HCT116 (cell line): ENCODE results near the gene CT45A3. TPM values are rescaled to one million over a fixed set of nuclear protein-coding genes. Genes with fewer than 3 reads are reported as not detected.
"Not testable (repeated sequence)": the region's sequence is repeated elsewhere in the genome, so short reads cannot be mapped to it uniquely, and the experiment has no call there.

ENCODE experiments used
- ATAC-seq: fragments of 200-7000 bp; cut with Tn5 transposase; 2 replicates; pipeline ENCODE4 v1.9.1; 2020; ENCODE audit warnings: mild to moderate bottlenecking, moderate library complexity
- Bru-seq: library from RNA; stranded (reverse); fragments of 400-500 nt; gene quantifications from one replicate; lab custom pipeline; 2021; lab: Mats Ljungman, UMichigan
- BruChase-seq, 2 experiments: library from RNA; stranded (reverse); fragments of 400-500 nt; gene quantifications; one replicate each; lab custom pipeline; 2021; lab: Mats Ljungman, UMichigan
- BruUV-seq: library from RNA; stranded (reverse); fragments of 400-500 nt; replicated peaks from 2 replicates; lab custom pipeline; 2021; lab: Mats Ljungman, UMichigan
- CTCF ChIA-PET: fragments of 300-600 bp; sonication (Branson Sonifier 250); formaldehyde crosslinking; loops from one replicate; lab custom pipeline; 2021; ENCODE audit warnings: antibody characterized with exemption; lab: Charles Lee
- POLR2A ChIA-PET: fragments of 300-600, 350-600 bp; sonication (Branson Sonifier 250); formaldehyde crosslinking; loops from one replicate; lab custom pipeline; 2021; ENCODE audit warnings: antibody characterized with exemption; lab: Charles Lee
- RAD21 ChIA-PET, 2 experiments: fragments of 300-600 bp; sonication (Branson Sonifier 250); formaldehyde crosslinking; loops; one replicate each; lab custom pipeline; 2023; ENCODE audit warnings: low total read pairs in 2 of 2; ENCODE audit not compliant: uncharacterized antibody in 2 of 2, unreplicated experiment in 2 of 2, low non-redundant PET in 1 of 2; lab: Charles Lee
- DNase-seq: peaks from one replicate; pipeline ENCODE4 v3.0.0-alpha.2; 2010; ENCODE audit warnings: low read depth, low spot score
- H2AFZ ChIP-seq: fragments of 200-600 bp; shearing (Covaris generic), sonication (generic); 2 replicates; pipeline ENCODE4 v1.6.1; 2017; ENCODE audit warnings: low read depth, mixed run types, mixed read lengths, antibody characterized with exemption, low read length; ENCODE audit not compliant: poor library complexity, severe bottlenecking
- H3K27ac ChIP-seq: 2 replicates; pipeline ENCODE4 v1.5.1; 2012; ENCODE audit warnings: low read depth, low read length
- H3K27me3 ChIP-seq: fragments of 200-600 bp; sonication (generic); 2 replicates; pipeline ENCODE4 v1.6.1; 2016; ENCODE audit warnings: mixed run types, low read length, mixed read lengths; ENCODE audit not compliant: insufficient read depth
- H3K36me3 ChIP-seq, 2 experiments: fragments of 200-500 bp in 1 of 2; fragments of 200-600 bp in 1 of 2; sonication (Bioruptor generic) in 1 of 2; sonication (generic) in 1 of 2; 2 replicates each; pipeline versions ENCODE4 v1.5.1 to v1.6.1; 2014 to 2016; ENCODE audit warnings: low read length in 2 of 2, inconsistent platforms in 1 of 2, mixed read lengths in 1 of 2, mixed run types in 1 of 2; ENCODE audit not compliant: insufficient read depth in 2 of 2, control insufficient read depth in 1 of 2
- H3K4me1 ChIP-seq, 2 experiments: fragments of 200-600 bp in 1 of 2; sonication (generic) in 1 of 2; 2 replicates each; pipeline versions ENCODE4 v1.5.1 to v1.6.1; 2012 to 2017; ENCODE audit warnings: low read length in 2 of 2, inconsistent platforms in 1 of 2, mild to moderate bottlenecking in 1 of 2, mixed read lengths in 1 of 2, mixed run types in 1 of 2, moderate library complexity in 1 of 2; ENCODE audit not compliant: insufficient read depth in 2 of 2, control insufficient read depth in 1 of 2
- H3K4me2 ChIP-seq: fragments of 200-600 bp; sonication (generic); 2 replicates; pipeline ENCODE4 v1.6.1; 2017; ENCODE audit warnings: mixed run types, low read length, mixed read lengths
- H3K4me3 ChIP-seq, 2 experiments: fragments of 200-600 bp in 1 of 2; sonication (generic) in 1 of 2; replicated peaks in 1 of 2; 2 replicates each; pipeline ENCODE4 v1.5.1; 2011 to 2016; ENCODE audit warnings: low read length in 2 of 2, control low read depth in 1 of 2, low read depth in 1 of 2, mild to moderate bottlenecking in 1 of 2, mixed read lengths in 1 of 2, mixed run types in 1 of 2
- H3K79me2 ChIP-seq: fragments of 200-600 bp; sonication (generic); 2 replicates; pipeline ENCODE4 v1.6.1; 2017; ENCODE audit warnings: mild to moderate bottlenecking, mixed run types, low read length, moderate library complexity, mixed read lengths; ENCODE audit not compliant: insufficient read depth
- H3K9ac ChIP-seq: fragments of 200-600 bp; sonication (generic); 2 replicates; pipeline ENCODE4 v1.6.1; 2016; ENCODE audit warnings: low read length, mixed read lengths
- H3K9me2 ChIP-seq: fragments of 200-600 bp; sonication (generic), shearing (Covaris generic); 2 replicates; pipeline ENCODE4 v1.6.1; 2017; ENCODE audit warnings: mixed run types, mild to moderate bottlenecking, moderate library complexity; ENCODE audit not compliant: insufficient read depth
- H3K9me3 ChIP-seq, 2 experiments: fragments of 200-500 bp in 1 of 2; fragments of 200-600 bp in 1 of 2; sonication (Bioruptor generic) in 1 of 2; sonication (generic) in 1 of 2; 2 replicates each; pipeline ENCODE4 v1.6.1; 2014 to 2017; ENCODE audit warnings: low read length in 2 of 2, mixed read lengths in 2 of 2, inconsistent platforms in 1 of 2, low read depth in 1 of 2, mild to moderate bottlenecking in 1 of 2, mixed run types in 1 of 2, moderate library complexity in 1 of 2; ENCODE audit not compliant: control insufficient read depth in 1 of 2, insufficient read depth in 1 of 2
- H4K20me1 ChIP-seq: fragments of 200-600 bp; sonication (generic), shearing (Covaris generic); 2 replicates; pipeline ENCODE4 v1.6.1; 2017; ENCODE audit warnings: mixed run types, mild to moderate bottlenecking, moderate library complexity; ENCODE audit not compliant: insufficient read depth
- intact Hi-C: fragments of 100-400 bp; cut with micrococcal nuclease; formaldehyde crosslinking; loops from 2 replicates; pipeline ENCODE4 v1.10.0; 2022
- long read RNA-seq: library from polyadenylated mRNA; unstranded; transcript quantifications from one replicate; pipeline ENCODE4 v2.0.0, GENCODE V29; 2021; ENCODE audit not compliant: unreplicated experiment
- polyA plus RNA-seq: library from polyadenylated mRNA; unstranded; fragments of >200 nt; gene quantifications from 2 replicates; pipeline ENCODE4 v1.2.1, GENCODE V29; 2012; ENCODE audit warnings: missing spikeins
- total RNA-seq: library from RNA; stranded (reverse); gene quantifications from one replicate; pipeline ENCODE4 v1.2.1, GENCODE V29; 2021; ENCODE audit not compliant: unreplicated experiment

Gene CT45A3, protein sequence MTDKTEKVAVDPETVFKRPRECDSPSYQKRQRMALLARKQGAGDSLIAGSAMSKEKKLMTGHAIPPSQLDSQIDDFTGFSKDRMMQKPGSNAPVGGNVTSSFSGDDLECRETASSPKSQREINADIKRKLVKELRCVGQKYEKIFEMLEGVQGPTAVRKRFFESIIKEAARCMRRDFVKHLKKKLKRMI
- 0.30 TPM for total RNA-seq
- 0.14 TPM in 1 of 2 replicates, not detected in the other for polyA plus RNA-seq
- not detected for Bru-seq, nascent RNA
- percentile 8 among the genes with signal in this experiment for BruChase-seq, experiment 1, labeled RNA remaining after a 6-hour chase
- not detected for BruChase-seq, experiment 2, labeled RNA remaining after a 2-hour chase
- long read RNA-seq = 0 reads

- H3K9me2 ChIP-seq, BruUV-seq, DNase-seq, H3K27ac ChIP-seq, H3K4me1 ChIP-seq, H3K9ac ChIP-seq, H3K36me3 ChIP-seq, intact Hi-C loops, H4K20me1 ChIP-seq, H3K4me3 ChIP-seq, POLR2A ChIA-PET, CTCF ChIA-PET, H3K9me3 ChIP-seq, H3K4me2 ChIP-seq, H3K79me2 ChIP-seq, H2AFZ ChIP-seq, ATAC-seq, H3K27me3 ChIP-seq, RAD21 ChIA-PET: not testable (repeated sequence)
Observed at GRCh38 chrX:135768091-135768490, at the start of gene CT45A3. Gene CT45A3 (minus strand): TSS chrX:135768191. CDS start chrX:135764444, 3,747 bp downstream.

GRCh38 chrX:135802687-135803086 lies 34.7 kb upstream of the CT45A3 start, which contains the start of gene CT45A6:
Gene CT45A6 (minus strand): TSS chrX:135802787. CDS start chrX:135798993, 3,794 bp downstream.
- H3K9me2 ChIP-seq, H3K4me1 ChIP-seq, ATAC-seq, DNase-seq, H4K20me1 ChIP-seq, RAD21 ChIA-PET, H3K27ac ChIP-seq, POLR2A ChIA-PET, H3K4me3 ChIP-seq, H3K36me3 ChIP-seq, H3K27me3 ChIP-seq, intact Hi-C loops, H2AFZ ChIP-seq, BruUV-seq, H3K9me3 ChIP-seq, CTCF ChIA-PET, H3K9ac ChIP-seq, H3K79me2 ChIP-seq, H3K4me2 ChIP-seq: not testable (repeated sequence)

- ATAC-seq = not testable (repeated sequence)
Observed at GRCh38 chrX:135785403-135785802, 17.4 kb upstream of the CT45A3 start, which contains the start of gene CT45A5. Gene CT45A5 (minus strand): TSS chrX:135785503. CDS start chrX:135781729, 3,774 bp downstream.

DNA sequence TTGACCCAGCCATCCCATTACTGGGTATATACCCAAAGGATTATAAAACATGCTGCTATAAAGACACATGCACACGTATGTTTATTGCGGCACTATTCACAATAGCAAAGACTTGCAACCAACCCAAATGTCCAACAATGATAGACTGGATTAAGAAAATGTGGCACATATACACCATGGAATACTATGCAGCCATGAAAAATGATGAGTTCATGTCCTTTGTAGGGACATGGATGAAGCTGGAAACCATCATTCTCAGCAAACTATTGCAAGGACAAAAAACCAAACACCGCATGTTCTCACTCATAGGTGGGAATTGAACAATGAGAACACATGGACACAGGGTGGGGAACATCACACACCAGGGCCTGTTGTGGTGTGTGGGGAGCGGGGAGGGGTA lies 23.3 kb downstream of the CT45A3 start:
- ATAC-seq, BruUV-seq, intact Hi-C loops, RAD21 ChIA-PET, H3K4me3 ChIP-seq, H3K9me2 ChIP-seq, H3K27me3 ChIP-seq, POLR2A ChIA-PET, H3K36me3 ChIP-seq, H4K20me1 ChIP-seq, H3K4me1 ChIP-seq, H3K79me2 ChIP-seq, H3K27ac ChIP-seq, DNase-seq, H3K9ac ChIP-seq, H3K4me2 ChIP-seq, CTCF ChIA-PET, H3K9me3 ChIP-seq, H2AFZ ChIP-seq: not testable (repeated sequence)

More at GRCh38 chrX:135785403-135785802, 17.4 kb upstream of the CT45A3 start, which contains the start of gene CT45A5:
- H3K36me3 ChIP-seq, H3K9me2 ChIP-seq, CTCF ChIA-PET, H3K4me1 ChIP-seq, RAD21 ChIA-PET, H4K20me1 ChIP-seq, H3K27me3 ChIP-seq, POLR2A ChIA-PET, H3K27ac ChIP-seq, H3K4me2 ChIP-seq, intact Hi-C loops, BruUV-seq, H3K9me3 ChIP-seq, H3K79me2 ChIP-seq, H2AFZ ChIP-seq, H3K9ac ChIP-seq, H3K4me3 ChIP-seq, DNase-seq: not testable (repeated sequence)
